Natural killer cell treated with Interleukin-12 subunit alpha and Interleukin-12 subunit beta and Interleukin-15 and Interleukin-18, amount 100 ng/mL, for 72 hours (primary cell): Measurements from ENCODE around the gene PRC1. TPM values are rescaled to one million over a fixed set of nuclear protein-coding genes. Genes with fewer than 3 reads are reported as not detected.

Experiments
- ATAC-seq, 2 donors: fragments of 150-1000 bp; cut with Tn5 transposase in 1 of 2; sonication (Bioruptor Pico), chemical (Tn5 transposase) in 1 of 2; 2 replicates each; pipeline ENCODE4 v1.10.0; 2021
- DNase-seq: peaks from one replicate; pipeline ENCODE4 v3.0.0; 2022; ENCODE audit warnings: low spot score
- H3K27ac Mint-ChIP-seq, 2 donors: 1 replicate in 1 of 2; 2 replicates in 1 of 2; pipeline ENCODE4 v1.8.0; 2022; ENCODE audit warnings: mixed read lengths in 2 of 2, mild to moderate bottlenecking in 1 of 2, moderate library complexity in 1 of 2
- H3K27me3 Mint-ChIP-seq, 2 donors: 1 replicate in 1 of 2; 2 replicates in 1 of 2; pipeline ENCODE4 v1.8.0; 2022; ENCODE audit warnings: mixed read lengths in 2 of 2
- H3K36me3 Mint-ChIP-seq: one replicate; pipeline ENCODE4 v1.8.0; 2022; ENCODE audit warnings: mixed read lengths
- H3K4me1 Mint-ChIP-seq, 2 donors: 1 replicate in 1 of 2; 2 replicates in 1 of 2; pipeline ENCODE4 v1.8.0; 2022; ENCODE audit warnings: low read depth in 2 of 2, mixed read lengths in 2 of 2, mild to moderate bottlenecking in 1 of 2
- H3K4me3 Mint-ChIP-seq: one replicate; pipeline ENCODE4 v1.8.0; 2022; ENCODE audit warnings: mixed read lengths
- H3K9me3 Mint-ChIP-seq: 2 replicates; pipeline ENCODE4 v1.8.0; 2022; ENCODE audit warnings: mixed read lengths
- total RNA-seq, 2 donors: library from RNA; stranded (reverse); gene quantifications; one replicate each; pipeline ENCODE4 v1.2.3, GENCODE V29; 2022

PRC1 gene
- total RNA-seq, 2 donors from 2014 or later: 84.3 to 160 TPM

DNA sequence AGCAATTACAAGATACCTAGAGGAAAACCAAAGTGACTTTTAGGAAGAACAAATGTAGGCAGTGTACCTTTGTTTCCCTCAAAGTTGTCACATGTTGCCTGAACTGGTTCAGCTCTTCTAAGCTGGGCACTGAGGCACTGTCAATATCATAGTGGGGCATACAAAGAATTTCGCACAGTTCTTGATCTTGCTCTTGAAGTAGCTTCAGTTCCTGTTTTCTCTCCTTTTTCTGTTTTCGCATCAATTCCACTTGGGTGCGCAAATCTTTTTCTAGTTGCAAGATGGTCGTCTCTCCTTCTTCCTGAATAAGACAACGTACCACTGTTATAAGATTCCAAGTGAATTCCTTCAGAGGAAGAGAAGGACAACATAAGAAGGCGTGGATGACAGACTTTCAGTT, 12.7 kb downstream of the PRC1 start:
- Mint-ChIP-seq H3K4me3 (peak overlapping the region; percentile 67), H3K27me3 (no peaks in the 10 kb centered on the region), H3K4me1 (peaks cover 23 to 32% of the 10 kb centered on the region in 2 donors), H3K36me3 (peaks cover 31% of the 10 kb centered on the region), H3K27ac (peak overlapping the region; percentile 59 to 89), H3K9me3 (no peaks in the 10 kb centered on the region)
- ATAC-seq (no peak), DNase-seq (no peak)

DNA sequence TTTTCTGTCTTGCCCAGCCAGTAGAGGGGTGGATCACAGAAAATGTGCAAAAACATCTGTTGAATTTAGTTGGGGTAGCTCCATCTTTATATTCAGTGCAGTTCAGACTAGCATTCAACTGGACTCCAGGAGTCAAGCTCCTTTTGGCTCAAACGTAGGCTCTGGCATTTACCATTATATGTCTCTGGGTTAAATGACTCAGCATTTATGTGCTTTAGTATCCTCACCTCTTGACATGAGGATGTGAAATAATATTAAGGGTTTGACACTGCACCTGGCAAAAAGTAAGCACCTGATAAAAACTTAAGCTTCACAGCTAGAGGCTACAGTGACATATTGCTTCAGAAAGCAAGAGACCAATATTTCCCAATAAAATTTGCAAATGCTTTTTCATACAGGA, 14.8 kb downstream of the PRC1 start:
- Mint-ChIP-seq H3K4me3 (no peak overlapping the region), H3K9me3 (no peaks in the 10 kb centered on the region), H3K27ac (peak overlapping the region in 1 of 2 donors; percentile 45), H3K4me1 (peaks cover 23 to 32% of the 10 kb centered on the region in 2 donors), H3K36me3 (peaks cover 34% of the 10 kb centered on the region), H3K27me3 (no peaks in the 10 kb centered on the region)
- DNase-seq (no peak), ATAC-seq (no peak)

DNA sequence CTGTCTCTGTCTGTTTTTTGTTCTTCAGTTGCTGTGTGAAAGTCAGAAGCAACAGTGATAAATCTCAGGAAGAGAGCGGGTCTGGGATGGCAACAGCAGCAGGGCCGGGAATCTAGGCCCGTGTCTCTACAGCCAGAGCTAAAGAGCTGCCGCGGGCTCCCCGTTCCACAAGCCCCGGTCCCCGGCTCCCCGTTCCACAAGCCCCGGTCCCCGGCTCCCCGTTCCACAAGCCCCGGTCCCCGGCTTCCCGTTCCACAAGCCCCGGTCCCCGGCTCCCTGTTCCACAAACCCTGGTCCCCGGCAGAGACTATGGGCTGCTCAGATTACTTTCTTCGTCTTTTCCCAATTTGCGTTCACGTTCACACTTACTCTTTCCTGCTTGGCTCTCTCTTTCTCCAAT, 20.1 kb downstream of the PRC1 start:
- Mint-ChIP-seq H3K36me3 (peaks cover 19% of the 10 kb centered on the region), H3K4me1 (peaks cover 0 to under 1% of the 10 kb centered on the region in 2 donors), H3K27me3 (no peaks in the 10 kb centered on the region), H3K27ac (no peak overlapping the region), H3K4me3 (no peak overlapping the region), H3K9me3 (no peaks in the 10 kb centered on the region)
- ATAC-seq: no peak
- DNase-seq: no peak

DNA sequence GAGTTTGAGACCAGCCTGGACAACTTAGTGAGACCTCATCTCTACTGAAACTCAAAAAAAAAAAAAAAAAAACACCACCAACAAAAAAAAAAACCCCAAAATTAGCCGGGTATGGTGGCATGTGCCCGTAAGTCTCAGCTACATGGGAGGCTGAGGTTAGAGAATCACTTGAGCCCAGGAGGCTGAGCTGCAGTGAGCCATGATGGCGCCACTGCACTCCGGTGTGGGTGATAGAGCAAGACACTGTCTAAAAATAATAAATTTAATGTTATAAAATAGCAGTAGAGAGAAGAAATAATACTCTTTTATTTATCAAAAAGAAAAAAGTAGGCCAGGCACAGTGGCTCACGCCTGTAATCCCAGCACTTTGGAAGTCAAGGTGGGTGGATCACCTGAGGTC, 22.2 kb downstream of the PRC1 start:
- no peaks in the 10 kb centered on the region for H3K9me3 Mint-ChIP-seq

DNA sequence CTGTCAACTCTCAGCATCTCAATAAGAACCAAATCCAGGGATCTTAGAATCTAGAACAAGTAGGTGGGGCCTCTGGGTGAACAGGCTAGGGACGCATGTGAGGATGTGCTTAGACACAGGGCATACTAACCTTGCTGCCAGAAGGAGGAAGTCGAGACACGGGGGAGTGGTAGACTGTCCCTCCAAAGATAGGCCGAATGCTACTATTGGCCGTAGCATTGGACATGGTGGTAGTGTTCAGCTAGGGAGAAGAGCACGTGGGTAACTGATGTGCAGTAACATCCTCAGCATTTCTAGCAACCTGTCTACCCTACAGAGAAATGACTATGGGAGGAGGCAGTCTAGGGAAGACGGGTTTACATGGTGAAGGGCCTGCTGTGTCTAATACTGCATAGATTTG, 24.1 kb downstream of the PRC1 start:
- Mint-ChIP-seq H3K27ac (no peak overlapping the region), H3K27me3 (no peaks in the 10 kb centered on the region), H3K9me3 (no peaks in the 10 kb centered on the region), H3K4me1 (no peaks in the 10 kb centered on the region), H3K4me3 (no peak overlapping the region), H3K36me3 (peaks cover 14% of the 10 kb centered on the region)
- ATAC-seq: no peak
- no peak for DNase-seq

More for the DNA sequence above, 22.2 kb downstream of the PRC1 start:
- Mint-ChIP-seq H3K4me3 (no peak overlapping the region), H3K4me1 (no peaks in the 10 kb centered on the region), H3K27me3 (no peaks in the 10 kb centered on the region), H3K36me3 (peaks cover 14% of the 10 kb centered on the region), H3K27ac (no peak overlapping the region)
- ATAC-seq (no peak), DNase-seq (no peak)

DNA sequence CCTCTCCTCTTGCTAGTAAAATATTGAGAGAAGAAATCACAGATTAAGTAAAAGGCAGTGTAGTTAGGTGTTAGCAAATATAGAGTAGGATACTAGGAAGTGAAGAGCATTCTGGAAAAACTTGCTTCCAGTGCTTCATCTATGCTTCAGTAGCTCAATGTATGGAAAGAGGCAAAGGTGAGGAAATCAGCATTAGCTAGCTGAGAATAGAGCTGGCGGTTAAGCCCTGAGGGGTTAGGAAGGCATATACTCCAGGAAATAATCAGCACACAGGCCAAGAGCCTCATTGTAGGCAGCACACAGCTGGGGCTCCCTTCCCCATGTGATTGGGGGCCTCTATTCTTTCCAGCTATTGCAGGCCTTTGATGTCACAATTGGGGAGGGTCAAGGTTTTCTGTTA, 25.9 kb downstream of the PRC1 start:
- no peak overlapping the region for H3K4me3 Mint-ChIP-seq
- no peak overlapping the region for H3K27ac Mint-ChIP-seq
- no peak for DNase-seq
- no peaks in the 10 kb centered on the region for H3K4me1 Mint-ChIP-seq
- ATAC-seq: no peak
- no peaks in the 10 kb centered on the region for H3K9me3 Mint-ChIP-seq
- no peaks in the 10 kb centered on the region for H3K36me3 Mint-ChIP-seq
- no peaks in the 10 kb centered on the region for H3K27me3 Mint-ChIP-seq

DNA sequence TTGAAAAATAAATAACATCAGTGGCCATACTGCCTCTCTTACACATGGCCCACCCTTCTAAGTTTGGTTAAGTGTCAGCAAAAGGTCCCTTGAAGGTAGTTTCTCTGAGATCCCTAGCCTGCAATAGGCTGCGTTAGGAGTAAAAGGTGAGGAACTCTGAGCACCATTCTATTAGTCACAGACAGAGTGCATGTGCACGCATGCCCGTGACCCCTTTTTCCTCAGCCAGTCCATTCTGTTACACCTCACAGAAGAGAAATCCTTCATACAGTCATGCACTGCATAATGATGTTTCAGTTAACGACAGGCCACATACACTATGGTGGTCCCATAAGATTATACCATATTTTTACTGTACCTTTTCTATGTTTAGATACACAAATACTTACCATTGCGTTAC, 27.1 kb downstream of the PRC1 start:
- no peaks in the 10 kb centered on the region for H3K4me1 Mint-ChIP-seq
- DNase-seq: no peak
- H3K27ac Mint-ChIP-seq: no peak overlapping the region
- H3K4me3 Mint-ChIP-seq: no peak overlapping the region
- ATAC-seq: no peak
- H3K9me3 Mint-ChIP-seq: no peaks in the 10 kb centered on the region
- H3K27me3 Mint-ChIP-seq: no peaks in the 10 kb centered on the region
- H3K36me3 Mint-ChIP-seq: no peaks in the 10 kb centered on the region

DNA sequence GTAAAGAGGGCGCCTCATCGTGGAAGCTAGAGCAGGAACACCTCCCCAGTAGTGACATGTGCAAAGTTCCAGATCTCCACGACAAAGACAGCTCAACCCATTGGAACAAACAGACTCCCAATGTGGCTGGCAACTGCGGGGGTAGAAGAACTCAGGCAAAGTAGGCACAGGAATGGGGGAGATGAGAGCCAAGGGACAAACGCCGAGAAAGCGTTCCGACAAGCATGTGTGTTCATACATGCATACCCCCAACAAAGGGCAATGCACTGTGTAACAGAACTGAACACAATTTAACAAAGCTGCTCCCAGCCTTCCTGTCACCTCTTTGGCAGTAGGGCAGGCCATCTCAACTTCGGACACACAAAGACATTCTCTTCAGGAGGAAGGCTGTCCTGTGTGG, 28.1 kb downstream of the PRC1 start:
- H3K4me1 Mint-ChIP-seq: peaks cover 0 to 2% of the 10 kb centered on the region in 2 donors
- H3K4me3 Mint-ChIP-seq: no peak overlapping the region
- H3K27ac Mint-ChIP-seq: no peak overlapping the region
- ATAC-seq (no peak), DNase-seq (no peak)
- H3K27me3 Mint-ChIP-seq: no peaks in the 10 kb centered on the region
- H3K36me3 Mint-ChIP-seq: no peaks in the 10 kb centered on the region
- no peaks in the 10 kb centered on the region for H3K9me3 Mint-ChIP-seq

DNA sequence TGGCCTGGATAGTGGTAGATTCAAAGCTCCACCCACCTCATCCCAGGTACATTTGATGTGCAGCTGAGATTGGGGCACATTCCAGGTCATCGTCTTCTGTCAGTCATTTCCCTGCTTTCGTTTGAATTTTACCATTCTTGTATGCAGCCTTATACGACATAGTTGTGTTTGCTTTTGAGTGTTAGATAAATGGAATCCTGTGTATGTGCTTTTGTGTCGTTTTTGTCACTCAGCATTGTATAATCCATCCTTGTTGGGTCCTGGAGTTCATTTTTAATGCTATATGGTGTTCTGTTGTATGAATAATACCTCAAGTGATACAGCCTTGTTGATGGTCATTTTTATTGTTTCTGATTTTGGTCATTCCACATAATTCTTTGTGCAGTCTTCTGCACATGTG, 32.3 kb downstream of the PRC1 start:
- Mint-ChIP-seq H3K36me3 (no peaks in the 10 kb centered on the region), H3K4me3 (no peak overlapping the region), H3K27ac (no peak overlapping the region), H3K9me3 (no peaks in the 10 kb centered on the region), H3K4me1 (peaks cover 0 to 5% of the 10 kb centered on the region in 2 donors), H3K27me3 (no peaks in the 10 kb centered on the region)
- ATAC-seq (no peak), DNase-seq (no peak)

DNA sequence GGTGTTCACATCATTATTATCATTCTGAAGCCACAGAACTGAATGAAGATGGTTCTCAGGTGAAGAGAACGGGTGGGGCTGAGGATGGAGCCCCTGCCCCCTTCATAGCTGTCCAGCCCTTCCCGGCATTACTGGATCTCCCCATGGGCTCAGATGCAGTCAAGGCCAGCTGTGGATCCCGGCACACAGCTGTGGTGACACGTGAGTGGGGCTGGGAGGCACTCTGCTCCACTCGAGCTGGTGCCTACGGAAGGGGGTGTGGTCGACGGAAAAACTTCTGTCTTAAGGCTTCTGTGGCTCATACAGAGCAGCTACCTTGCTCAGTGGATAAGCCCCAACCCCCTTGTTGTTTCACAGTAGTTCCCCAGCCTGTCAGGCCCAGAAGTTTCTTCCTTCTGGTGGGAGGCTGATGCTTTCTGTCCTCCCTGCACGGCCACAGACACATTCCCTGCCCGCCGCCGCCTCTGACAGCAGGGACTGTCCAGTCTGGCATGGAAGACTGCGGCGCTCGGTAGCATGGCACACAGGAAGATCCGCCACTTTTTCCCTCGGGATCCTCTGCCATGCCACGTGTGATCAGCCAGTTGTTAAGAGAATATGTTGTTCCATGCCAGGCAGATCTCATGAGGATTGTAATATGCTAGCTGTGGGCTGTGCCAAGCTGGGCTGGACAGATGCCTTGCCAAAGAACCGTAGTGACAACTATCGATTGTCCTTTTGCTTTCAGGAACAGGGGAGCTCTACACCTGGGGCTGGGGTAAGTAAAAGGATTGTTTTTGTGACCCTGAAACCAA, 33.8 kb downstream of the PRC1 start:
- ATAC-seq (no peak), DNase-seq (no peak)
- no peak overlapping the region for H3K27ac Mint-ChIP-seq
- no peaks in the 10 kb centered on the region for H3K9me3 Mint-ChIP-seq
- H3K4me1 Mint-ChIP-seq: peaks cover 0 to 5% of the 10 kb centered on the region in 2 donors
- H3K4me3 Mint-ChIP-seq: no peak overlapping the region
- no peaks in the 10 kb centered on the region for H3K27me3 Mint-ChIP-seq
- no peaks in the 10 kb centered on the region for H3K36me3 Mint-ChIP-seq

DNA sequence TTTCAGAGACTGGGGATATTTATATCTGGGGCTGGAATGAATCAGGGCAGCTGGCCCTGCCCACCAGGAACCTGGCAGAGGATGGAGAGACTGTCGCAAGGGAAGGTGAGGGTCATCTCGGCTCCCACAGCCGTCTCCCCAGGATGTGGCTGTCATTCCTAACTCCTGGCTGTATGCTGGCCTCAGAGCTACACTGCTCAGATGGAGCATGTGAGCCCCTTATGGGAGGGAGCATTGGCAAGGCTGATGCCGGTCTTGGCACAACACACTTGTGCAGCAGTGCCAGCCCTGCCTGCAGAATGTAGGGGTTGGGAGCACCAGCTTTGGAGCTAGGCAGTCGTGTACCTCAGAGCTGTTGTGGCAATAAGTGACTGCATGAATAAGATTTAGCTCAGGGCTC, 34.4 kb downstream of the PRC1 start:
- ATAC-seq (no peak), DNase-seq (no peak)
- Mint-ChIP-seq H3K4me1 (peaks cover 0 to 5% of the 10 kb centered on the region in 2 donors), H3K36me3 (no peaks in the 10 kb centered on the region), H3K4me3 (no peak overlapping the region), H3K9me3 (no peaks in the 10 kb centered on the region), H3K27ac (peak overlapping the region in 1 of 2 donors; percentile 12), H3K27me3 (no peaks in the 10 kb centered on the region)

DNA sequence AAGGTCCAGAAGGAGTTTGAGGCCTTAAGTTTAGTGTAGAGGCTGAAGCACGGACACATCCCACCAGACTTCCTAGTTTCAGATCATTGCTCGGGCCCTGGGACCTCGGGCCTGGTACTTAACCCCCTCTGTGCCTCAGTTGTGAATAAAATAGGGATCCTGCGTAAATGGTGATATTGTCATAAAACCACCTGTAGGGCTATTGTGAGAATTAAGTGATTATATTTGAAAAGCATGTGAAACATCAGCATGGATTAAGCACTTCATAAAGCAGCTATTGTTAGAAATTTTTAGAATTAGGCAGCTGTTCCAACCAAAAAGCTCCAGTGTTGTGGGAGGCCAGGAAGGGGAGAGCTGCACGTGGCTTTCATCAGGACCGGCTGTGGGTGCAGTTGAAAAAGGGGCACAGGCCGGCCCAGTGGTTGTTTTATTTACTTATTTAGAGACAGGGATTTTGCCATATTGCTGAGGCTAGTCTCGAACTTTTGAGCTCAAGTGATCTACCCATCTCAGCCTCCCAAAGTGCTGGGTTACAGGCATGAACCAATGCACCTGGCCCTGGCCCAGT, 35.2 kb downstream of the PRC1 start:
- Mint-ChIP-seq H3K27ac (peak overlapping the region in 1 of 2 donors; percentile 12), H3K4me3 (no peak overlapping the region), H3K36me3 (no peaks in the 10 kb centered on the region), H3K9me3 (no peaks in the 10 kb centered on the region), H3K4me1 (peaks cover 0 to 5% of the 10 kb centered on the region in 2 donors), H3K27me3 (no peaks in the 10 kb centered on the region)
- DNase-seq (no peak), ATAC-seq (no peak)

DNA sequence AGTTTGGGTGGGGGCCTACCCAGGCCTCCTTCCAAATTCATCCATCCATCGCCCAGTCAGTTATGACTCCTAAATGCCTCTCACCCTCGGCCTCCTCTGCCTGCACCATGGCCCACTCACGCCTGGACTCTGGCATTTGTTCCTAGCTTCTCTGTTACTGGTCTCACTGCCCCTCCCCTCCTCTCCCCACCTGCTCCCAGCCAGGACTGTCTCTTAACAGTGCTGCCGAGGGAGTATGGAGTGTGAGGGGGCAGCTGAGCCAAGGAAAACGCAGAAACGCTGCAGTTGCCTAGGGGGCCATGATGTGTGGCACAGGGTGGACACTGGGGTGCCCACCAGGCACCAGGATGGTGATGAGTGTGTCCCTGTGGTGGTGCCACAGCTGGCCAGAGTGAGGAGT, 36.5 kb downstream of the PRC1 start:
- no peaks in the 10 kb centered on the region for H3K36me3 Mint-ChIP-seq
- DNase-seq (no peak), ATAC-seq (no peak)
- peak overlapping the region; percentile 66 for H3K4me3 Mint-ChIP-seq
- H3K27me3 Mint-ChIP-seq: no peaks in the 10 kb centered on the region
- H3K4me1 Mint-ChIP-seq: peaks cover 0 to 14% of the 10 kb centered on the region in 2 donors
- H3K27ac Mint-ChIP-seq: no peak overlapping the region
- no peaks in the 10 kb centered on the region for H3K9me3 Mint-ChIP-seq

DNA sequence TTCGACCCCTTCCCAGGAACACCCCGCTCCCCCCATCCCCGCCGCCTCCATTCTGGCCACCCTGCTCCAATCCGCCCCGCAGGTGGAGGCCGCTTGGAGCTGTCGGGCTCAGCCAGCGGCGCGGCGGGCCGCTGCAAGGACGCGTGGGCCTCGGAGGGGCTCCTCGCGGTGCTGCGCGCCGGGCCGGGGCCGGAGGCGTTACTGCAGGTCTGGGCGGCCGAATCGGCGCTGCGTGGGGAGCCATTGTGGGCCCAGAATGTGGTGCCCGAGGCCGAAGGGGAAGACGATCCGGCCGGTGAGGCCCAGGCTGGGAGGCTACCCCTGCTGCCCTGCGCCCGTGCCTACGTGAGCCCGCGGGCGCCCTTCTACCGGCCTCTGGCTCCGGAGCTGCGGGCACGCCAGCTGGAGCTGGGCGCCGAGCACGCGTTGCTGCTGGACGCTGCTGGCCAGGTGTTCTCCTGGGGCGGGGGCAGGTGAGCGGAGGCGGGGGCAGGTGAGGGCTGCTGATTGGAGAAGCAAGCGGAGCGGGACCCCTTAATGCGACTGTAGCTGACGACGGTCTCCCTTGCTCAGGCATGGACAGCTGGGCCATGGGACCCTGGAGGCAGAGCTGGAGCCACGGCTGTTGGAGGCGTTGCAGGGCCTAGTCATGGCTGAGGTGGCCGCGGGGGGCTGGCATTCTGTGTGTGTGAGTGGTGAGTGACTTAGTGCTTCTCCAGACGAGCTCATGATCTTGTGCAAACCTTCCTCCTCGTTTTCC, 37.1 kb downstream of the PRC1 start:
- ATAC-seq (no peak), DNase-seq (no peak)
- no peak overlapping the region for H3K27ac Mint-ChIP-seq
- H3K4me1 Mint-ChIP-seq: peaks cover 0 to 14% of the 10 kb centered on the region in 2 donors
- H3K4me3 Mint-ChIP-seq: peak overlapping the region; percentile 84
- H3K27me3 Mint-ChIP-seq: no peaks in the 10 kb centered on the region
- H3K9me3 Mint-ChIP-seq: no peaks in the 10 kb centered on the region
- H3K36me3 Mint-ChIP-seq: no peaks in the 10 kb centered on the region
